ENCODE results near the gene TOMM5.

DNA sequence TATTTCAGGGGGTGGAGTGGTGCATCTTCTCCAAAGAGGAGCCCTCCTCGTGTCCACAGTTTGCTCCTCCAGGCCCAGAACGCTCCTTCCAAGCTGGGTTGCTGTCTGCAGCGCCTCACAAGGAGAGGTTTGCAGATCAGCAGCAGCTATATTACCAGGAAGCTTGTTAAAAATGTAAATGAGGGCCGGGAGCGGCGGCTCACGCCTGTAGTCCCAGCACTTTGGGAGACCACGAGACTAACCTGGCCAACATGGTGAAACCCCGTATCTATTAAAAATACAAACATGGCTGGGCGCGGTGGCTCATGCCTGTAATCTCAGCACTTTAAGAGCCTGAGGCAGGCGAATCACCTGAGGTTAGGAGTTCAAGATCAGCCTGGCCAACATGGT lies 33.4 kb upstream of the TOMM5 start:
- TF ChIP-seq, protein P1, sequence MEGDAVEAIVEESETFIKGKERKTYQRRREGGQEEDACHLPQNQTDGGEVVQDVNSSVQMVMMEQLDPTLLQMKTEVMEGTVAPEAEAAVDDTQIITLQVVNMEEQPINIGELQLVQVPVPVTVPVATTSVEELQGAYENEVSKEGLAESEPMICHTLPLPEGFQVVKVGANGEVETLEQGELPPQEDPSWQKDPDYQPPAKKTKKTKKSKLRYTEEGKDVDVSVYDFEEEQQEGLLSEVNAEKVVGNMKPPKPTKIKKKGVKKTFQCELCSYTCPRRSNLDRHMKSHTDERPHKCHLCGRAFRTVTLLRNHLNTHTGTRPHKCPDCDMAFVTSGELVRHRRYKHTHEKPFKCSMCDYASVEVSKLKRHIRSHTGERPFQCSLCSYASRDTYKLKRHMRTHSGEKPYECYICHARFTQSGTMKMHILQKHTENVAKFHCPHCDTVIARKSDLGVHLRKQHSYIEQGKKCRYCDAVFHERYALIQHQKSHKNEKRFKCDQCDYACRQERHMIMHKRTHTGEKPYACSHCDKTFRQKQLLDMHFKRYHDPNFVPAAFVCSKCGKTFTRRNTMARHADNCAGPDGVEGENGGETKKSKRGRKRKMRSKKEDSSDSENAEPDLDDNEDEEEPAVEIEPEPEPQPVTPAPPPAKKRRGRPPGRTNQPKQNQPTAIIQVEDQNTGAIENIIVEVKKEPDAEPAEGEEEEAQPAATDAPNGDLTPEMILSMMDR (IDR thresholded peaks at IDR 0.05), result no peak
- no peak for TF ChIP-seq POLR2A (IDR thresholded peaks at IDR 0.05)
